Medulla oblongata (tissue), 1 donor: ENCODE measurements around the gene XYLT2.
"Not testable (repeated sequence)": the region's sequence is repeated elsewhere in the genome, so short reads cannot be mapped to it uniquely, and the experiment has no call there.

Experiments
- DNase-seq: peaks from one replicate; pipeline ENCODE4 v3.0.0-alpha.2; 2015; ENCODE audit errors: extremely low spot score

Gene XYLT2

GRCh38 chr17:50319306-50320004 is 26.5 kb upstream of the XYLT2 start:
- DNase-seq, result no peak

GRCh38 chr17:50322271-50322670 is 23.7 kb upstream of the XYLT2 start:
- DNase-seq, result no peak

GRCh38 chr17:50323060-50323459 is 22.9 kb upstream of the XYLT2 start:
- DNase-seq, result no peak

GRCh38 chr17:50325906-50326305 is 20.0 kb upstream of the XYLT2 start:
- DNase-seq, result no peak

GRCh38 chr17:50326831-50327364 is 19.0 kb upstream of the XYLT2 start:
- DNase-seq, result no peak

- no peak for DNase-seq
These were observed 17.3 kb upstream of the XYLT2 start for GRCh38 chr17:50328363-50329325.

- DNase-seq, result no peak
These were observed 16.2 kb upstream of the XYLT2 start for GRCh38 chr17:50329716-50330115.

- DNase-seq, result no peak
These were observed 15.7 kb upstream of the XYLT2 start for GRCh38 chr17:50330151-50330775.

GRCh38 chr17:50331085-50331791 is 14.7 kb upstream of the XYLT2 start:
- no peak for DNase-seq

GRCh38 chr17:50332196-50332595 is 13.7 kb upstream of the XYLT2 start:
- DNase-seq, result no peak

- DNase-seq, result not testable (repeated sequence)
These were observed 12.5 kb upstream of the XYLT2 start for GRCh38 chr17:50333291-50334057.

GRCh38 chr17:50337956-50338355 is 8.0 kb upstream of the XYLT2 start:
- no peak for DNase-seq

- DNase-seq, result no peak
These were observed 7.3 kb upstream of the XYLT2 start for GRCh38 chr17:50338645-50339044.

- no peak for DNase-seq
These were observed 6.5 kb upstream of the XYLT2 start for GRCh38 chr17:50339381-50339780.

GRCh38 chr17:50344731-50345365 is 1.1 kb upstream of the XYLT2 start:
- DNase-seq, result no peak

- peak; percentile 19 for DNase-seq
These were observed 589 bp downstream of the XYLT2 start for GRCh38 chr17:50346313-50347116.

- no peak for DNase-seq
These were observed 1.4 kb downstream of the XYLT2 start for GRCh38 chr17:50347117-50347893.

GRCh38 chr17:50347894-50348291 is 2.0 kb downstream of the XYLT2 start:
- no peak for DNase-seq
